HG03060 (cell line): Measurements from ENCODE around the gene BRAT1.
"Not testable (repeated sequence)": the region's sequence is repeated elsewhere in the genome, so short reads cannot be mapped to it uniquely, and the experiment has no call there.

Experiments used
- ATAC-seq: cut with Tn5 transposase; IDR thresholded peaks from one replicate; pipeline ENCODE4 v1.9.1; 2021; ENCODE audit warnings: low read depth, moderate number of reproducible peaks; ENCODE audit not compliant: unreplicated experiment

BRAT1 gene

GRCh38 chr7:2555121-2556052, at the start of gene BRAT1:
Gene BRAT1 (minus strand): TSS chr7:2555524. CDS start chr7:2554431, 1,093 bp downstream.
- no peak for ATAC-seq

- ATAC-seq, result no peak
Observed at GRCh38 chr7:2604608-2605174, 49.4 kb upstream of the BRAT1 start.

- ATAC-seq, result no peak
Observed at GRCh38 chr7:2603044-2603965, 48.0 kb upstream of the BRAT1 start.

- ATAC-seq, result no peak
Observed at GRCh38 chr7:2602406-2603043, 47.2 kb upstream of the BRAT1 start.

- no peak for ATAC-seq
Observed at GRCh38 chr7:2601907-2602306, 46.6 kb upstream of the BRAT1 start.

- ATAC-seq, result no peak
Observed at GRCh38 chr7:2601065-2601464, 45.7 kb upstream of the BRAT1 start.

- no peak for ATAC-seq
Observed at GRCh38 chr7:2598154-2598823, 43.0 kb upstream of the BRAT1 start.

GRCh38 chr7:2597273-2597640, 41.9 kb upstream of the BRAT1 start:
- ATAC-seq, result no peak

GRCh38 chr7:2596464-2597272, 41.3 kb upstream of the BRAT1 start:
- ATAC-seq, result no peak

GRCh38 chr7:2595258-2595860, 40.0 kb upstream of the BRAT1 start:
- no peak for ATAC-seq

GRCh38 chr7:2594599-2594998, 39.3 kb upstream of the BRAT1 start:
- no peak for ATAC-seq

- no peak for ATAC-seq
Observed at GRCh38 chr7:2593036-2593727, 37.9 kb upstream of the BRAT1 start.

GRCh38 chr7:2592375-2592865, 37.1 kb upstream of the BRAT1 start:
- no peak for ATAC-seq

GRCh38 chr7:2589941-2590340, 34.6 kb upstream of the BRAT1 start:
- ATAC-seq, result not testable (repeated sequence)

- no peak for ATAC-seq
Observed at GRCh38 chr7:2589341-2589740, 34.0 kb upstream of the BRAT1 start.

GRCh38 chr7:2587778-2588177, 32.5 kb upstream of the BRAT1 start:
- no peak for ATAC-seq

- ATAC-seq, result no peak
Observed at GRCh38 chr7:2587134-2587533, 31.8 kb upstream of the BRAT1 start.
